OCI-LY7 (cell line): ENCODE results near the gene TMEM33.

Source experiments
- CTCF ChIP-seq: fragments of 200-600 bp; sonication (generic); conservative IDR thresholded peaks from 2 replicates; pipeline ENCODE4 v1.5.1; 2014; ENCODE audit warnings: mild to moderate bottlenecking, antibody characterized with exemption, low read length, moderate library complexity, mixed read lengths
- EZH2phosphoT487 ChIP-seq: fragments of 200-600 bp; sonication (generic); IDR thresholded peaks from 2 replicates; pipeline ENCODE4 v1.6.1; 2018; ENCODE audit warnings: low read depth, borderline replicate concordance, mild to moderate bottlenecking, mixed run types, antibody characterized with exemption, low read length, moderate library complexity, mixed read lengths

- no peak for TF ChIP-seq CTCF
- TF ChIP-seq EZH2phosphoT487, result no peak
Observed at GRCh38 chr4:41927796-41928499, 7.3 kb upstream of the TMEM33 start.
